SJCRH30 (cell line): ENCODE measurements around the gene SNRNP40. TPM values are rescaled to one million over a fixed set of nuclear protein-coding genes. Genes with fewer than 3 reads are reported as not detected.
"Not testable (repeated sequence)": the region's sequence is repeated elsewhere in the genome, so short reads cannot be mapped to it uniquely, and the experiment has no call there.

Experiments
- DNase-seq, 2 experiments: peaks; one replicate each; pipeline ENCODE4 v3.0.0-alpha.2; 2015 to 2020
- H3K27ac ChIP-seq: fragments of 250-450 bp; sonication (Bioruptor Pico); 2 replicates; pipeline ENCODE4 v1.5.1; 2020; ENCODE audit warnings: mild to moderate bottlenecking, moderate library complexity
- H3K27me3 ChIP-seq: fragments of 250-450 bp; sonication (Bioruptor Pico); 2 replicates; pipeline ENCODE4 v1.5.1; 2020; ENCODE audit warnings: mild to moderate bottlenecking, moderate library complexity
- H3K36me3 ChIP-seq: fragments of 250-450 bp; sonication (Bioruptor Pico); 2 replicates; pipeline ENCODE4 v1.5.1; 2020; ENCODE audit warnings: mild to moderate bottlenecking, moderate library complexity
- H3K4me1 ChIP-seq: fragments of 250-450 bp; sonication (Bioruptor Pico); 2 replicates; pipeline ENCODE4 v1.5.1; 2020; ENCODE audit warnings: mild to moderate bottlenecking, moderate library complexity
- H3K4me3 ChIP-seq: fragments of 250-450 bp; sonication (Bioruptor Pico); 2 replicates; pipeline ENCODE4 v1.5.1; 2020; ENCODE audit warnings: mild to moderate bottlenecking, moderate library complexity
- H3K9me3 ChIP-seq: fragments of 250-450 bp; sonication (Bioruptor Pico); replicated peaks from 2 replicates; pipeline ENCODE4 v1.5.1; 2020; ENCODE audit warnings: mild to moderate bottlenecking, moderate library complexity
- total RNA-seq: library from RNA; depleted of rRNA; stranded (reverse); fragments of >200 nt; shearing (Covaris generic); gene quantifications from 2 replicates; pipeline ENCODE4 v1.2.3, GENCODE V29; 2014

Gene SNRNP40
- total RNA-seq, 1 experiment from 2014 or later, result 262 TPM

GRCh38 chr1:31300193-31300592 is 3.6 kb upstream of the SNRNP40 start:
- Histone ChIP-seq H3K27me3 (no peaks in the 10 kb centered on the region), H3K4me1 (peaks cover 5% of the 10 kb centered on the region), H3K9me3 (no peaks in the 10 kb centered on the region), H3K4me3 (no peak overlapping the region), H3K27ac (no peak overlapping the region), H3K36me3 (no peaks in the 10 kb centered on the region)
- DNase-seq, result no peak

GRCh38 chr1:31299365-31299764 is 2.8 kb upstream of the SNRNP40 start:
- Histone ChIP-seq H3K4me3 (no peak overlapping the region), H3K27ac (no peak overlapping the region), H3K36me3 (peaks cover 6% of the 10 kb centered on the region; the same call in 1 of the 2 replicates), H3K4me1 (peaks cover 5% of the 10 kb centered on the region), H3K27me3 (no peaks in the 10 kb centered on the region), H3K9me3 (no peaks in the 10 kb centered on the region)
- no peak for DNase-seq

GRCh38 chr1:31297277-31298247 is 974 bp upstream of the SNRNP40 start:
- Histone ChIP-seq H3K4me1 (peaks cover 5% of the 10 kb centered on the region), H3K27ac (peak overlapping the region; percentile 47), H3K36me3 (peaks cover 24% of the 10 kb centered on the region), H3K27me3 (no peaks in the 10 kb centered on the region), H3K4me3 (peak overlapping the region; percentile 87), H3K9me3 (no peaks in the 10 kb centered on the region)
- peak in 1 of 2 experiments; percentile 12 for DNase-seq

GRCh38 chr1:31295874-31296485 is 608 bp downstream of the SNRNP40 start:
- H3K9me3 ChIP-seq, result no peaks in the 10 kb centered on the region
- no peak for DNase-seq
- peaks cover 38% of the 10 kb centered on the region for H3K36me3 ChIP-seq

GRCh38 chr1:31289021-31289420 is 7.6 kb downstream of the SNRNP40 start:
- H3K4me3 ChIP-seq, result no peak overlapping the region
- H3K27ac ChIP-seq, result no peak overlapping the region
- H3K27me3 ChIP-seq, result no peaks in the 10 kb centered on the region
- no peaks in the 10 kb centered on the region for H3K9me3 ChIP-seq
- H3K36me3 ChIP-seq, result peaks cover 88% of the 10 kb centered on the region
- DNase-seq, result no peak
- no peaks in the 10 kb centered on the region for H3K4me1 ChIP-seq

More at GRCh38 chr1:31295874-31296485, 608 bp downstream of the SNRNP40 start:
- no peaks in the 10 kb centered on the region for H3K27me3 ChIP-seq
- peaks cover 5% of the 10 kb centered on the region for H3K4me1 ChIP-seq
- peak overlapping the region; percentile 72 for H3K27ac ChIP-seq
- peak overlapping the region; percentile 87 for H3K4me3 ChIP-seq

- H3K9me3 ChIP-seq, H3K27ac ChIP-seq, H3K27me3 ChIP-seq, H3K4me1 ChIP-seq, H3K4me3 ChIP-seq, DNase-seq: not testable (repeated sequence)
- peaks cover 88% of the 10 kb centered on the region for H3K36me3 ChIP-seq
These were observed 8.8 kb downstream of the SNRNP40 start for GRCh38 chr1:31287791-31288190.

- not testable (repeated sequence) for H3K4me3 ChIP-seq, H3K27ac ChIP-seq, H3K27me3 ChIP-seq, DNase-seq, H3K9me3 ChIP-seq, H3K4me1 ChIP-seq
- peaks cover 86% of the 10 kb centered on the region for H3K36me3 ChIP-seq
These were observed 14.2 kb downstream of the SNRNP40 start for GRCh38 chr1:31282426-31282825.

- H3K27ac ChIP-seq, result no peak overlapping the region
- no peak for DNase-seq
- no peak overlapping the region for H3K4me3 ChIP-seq
- H3K36me3 ChIP-seq, result peaks cover 89% of the 10 kb centered on the region
- H3K27me3 ChIP-seq, result no peaks in the 10 kb centered on the region
- no peaks in the 10 kb centered on the region for H3K9me3 ChIP-seq
- H3K4me1 ChIP-seq, result no peaks in the 10 kb centered on the region
These were observed 23.0 kb downstream of the SNRNP40 start for GRCh38 chr1:31273619-31274018.

- H3K9me3 ChIP-seq, result no peaks in the 10 kb centered on the region
- DNase-seq, result no peak
- no peaks in the 10 kb centered on the region for H3K27me3 ChIP-seq
- H3K4me3 ChIP-seq, result no peak overlapping the region
- peaks cover 89% of the 10 kb centered on the region for H3K36me3 ChIP-seq
- H3K4me1 ChIP-seq, result no peaks in the 10 kb centered on the region
- H3K27ac ChIP-seq, result no peak overlapping the region
These were observed 24.2 kb downstream of the SNRNP40 start for GRCh38 chr1:31272369-31272768.

GRCh38 chr1:31266547-31266946 is 30.0 kb downstream of the SNRNP40 start:
- Histone ChIP-seq H3K9me3 (no peaks in the 10 kb centered on the region), H3K27me3 (no peaks in the 10 kb centered on the region), H3K4me3 (no peak overlapping the region), H3K36me3 (peaks cover 88% of the 10 kb centered on the region), H3K4me1 (no peaks in the 10 kb centered on the region), H3K27ac (no peak overlapping the region)
- DNase-seq, result no peak

- no peak overlapping the region for H3K4me3 ChIP-seq
- H3K36me3 ChIP-seq, result peaks cover 83% of the 10 kb centered on the region
- H3K9me3 ChIP-seq, result no peaks in the 10 kb centered on the region
- no peaks in the 10 kb centered on the region for H3K27me3 ChIP-seq
- DNase-seq, result no peak
- H3K27ac ChIP-seq, result no peak overlapping the region
- H3K4me1 ChIP-seq, result no peaks in the 10 kb centered on the region
These were observed 31.7 kb downstream of the SNRNP40 start for GRCh38 chr1:31264790-31265386.

- H3K9me3 ChIP-seq, result no peaks in the 10 kb centered on the region
- H3K36me3 ChIP-seq, result peaks cover 82% of the 10 kb centered on the region
- no peaks in the 10 kb centered on the region for H3K4me1 ChIP-seq
- no peak overlapping the region for H3K27ac ChIP-seq
- H3K4me3 ChIP-seq, result no peak overlapping the region
- no peaks in the 10 kb centered on the region for H3K27me3 ChIP-seq
- no peak for DNase-seq
These were observed 33.2 kb downstream of the SNRNP40 start for GRCh38 chr1:31263408-31263807.

GRCh38 chr1:31262393-31262792 is 34.2 kb downstream of the SNRNP40 start:
- not testable (repeated sequence) for H3K27ac ChIP-seq, H3K27me3 ChIP-seq, H3K4me1 ChIP-seq, DNase-seq, H3K9me3 ChIP-seq, H3K4me3 ChIP-seq
- peaks cover 79% of the 10 kb centered on the region for H3K36me3 ChIP-seq

- Histone ChIP-seq H3K27me3 (no peaks in the 10 kb centered on the region), H3K9me3 (no peaks in the 10 kb centered on the region), H3K4me1 (no peaks in the 10 kb centered on the region), H3K36me3 (peaks cover 78% of the 10 kb centered on the region), H3K27ac (no peak overlapping the region), H3K4me3 (no peak overlapping the region)
- DNase-seq, result no peak
These were observed 34.7 kb downstream of the SNRNP40 start for GRCh38 chr1:31261916-31262315.

- Histone ChIP-seq H3K27me3 (no peaks in the 10 kb centered on the region), H3K4me3 (no peak overlapping the region), H3K9me3 (no peaks in the 10 kb centered on the region), H3K4me1 (no peaks in the 10 kb centered on the region), H3K27ac (no peak overlapping the region), H3K36me3 (peaks cover 58% of the 10 kb centered on the region)
- no peak for DNase-seq
These were observed 36.8 kb downstream of the SNRNP40 start for GRCh38 chr1:31259746-31260145.
